Measurements from ENCODE around the gene MAPKAPK2.

DNA sequence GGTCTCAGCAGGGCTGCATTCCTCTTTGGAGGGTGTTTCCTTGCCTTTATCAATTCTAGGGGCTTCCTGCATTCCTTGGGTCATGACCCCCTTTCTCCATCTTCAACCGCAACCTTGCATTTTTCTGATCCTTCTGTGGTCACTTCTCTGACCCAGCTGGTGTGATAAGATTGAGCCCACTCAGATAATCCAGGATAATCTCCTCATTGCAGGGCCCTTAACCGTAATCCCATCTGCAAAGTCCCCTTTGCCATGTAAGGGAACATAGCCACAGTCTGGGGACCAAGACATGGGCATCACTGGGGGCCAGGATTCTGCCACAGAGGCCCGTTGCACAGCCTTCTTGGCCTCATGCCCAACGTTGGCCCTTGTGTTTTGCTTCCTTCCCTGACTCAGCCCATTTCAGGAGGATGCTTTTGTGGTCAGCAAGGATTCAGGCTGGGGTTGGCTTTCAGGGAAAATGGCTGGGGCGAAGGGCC is 50.9 kb downstream of the MAPKAPK2 start:
- TF ChIP-seq, protein P1, sequence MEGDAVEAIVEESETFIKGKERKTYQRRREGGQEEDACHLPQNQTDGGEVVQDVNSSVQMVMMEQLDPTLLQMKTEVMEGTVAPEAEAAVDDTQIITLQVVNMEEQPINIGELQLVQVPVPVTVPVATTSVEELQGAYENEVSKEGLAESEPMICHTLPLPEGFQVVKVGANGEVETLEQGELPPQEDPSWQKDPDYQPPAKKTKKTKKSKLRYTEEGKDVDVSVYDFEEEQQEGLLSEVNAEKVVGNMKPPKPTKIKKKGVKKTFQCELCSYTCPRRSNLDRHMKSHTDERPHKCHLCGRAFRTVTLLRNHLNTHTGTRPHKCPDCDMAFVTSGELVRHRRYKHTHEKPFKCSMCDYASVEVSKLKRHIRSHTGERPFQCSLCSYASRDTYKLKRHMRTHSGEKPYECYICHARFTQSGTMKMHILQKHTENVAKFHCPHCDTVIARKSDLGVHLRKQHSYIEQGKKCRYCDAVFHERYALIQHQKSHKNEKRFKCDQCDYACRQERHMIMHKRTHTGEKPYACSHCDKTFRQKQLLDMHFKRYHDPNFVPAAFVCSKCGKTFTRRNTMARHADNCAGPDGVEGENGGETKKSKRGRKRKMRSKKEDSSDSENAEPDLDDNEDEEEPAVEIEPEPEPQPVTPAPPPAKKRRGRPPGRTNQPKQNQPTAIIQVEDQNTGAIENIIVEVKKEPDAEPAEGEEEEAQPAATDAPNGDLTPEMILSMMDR (conservative IDR thresholded peaks at IDR 0.05; ENCODE audit: low read length), result no peak
- no peak for TF ChIP-seq EZH2phosphoT487 (IDR thresholded peaks at IDR 0.05; ENCODE audit: borderline replicate concordance)

All from Loucy (cell line).